ENCODE results near the gene GPR4.

DNA sequence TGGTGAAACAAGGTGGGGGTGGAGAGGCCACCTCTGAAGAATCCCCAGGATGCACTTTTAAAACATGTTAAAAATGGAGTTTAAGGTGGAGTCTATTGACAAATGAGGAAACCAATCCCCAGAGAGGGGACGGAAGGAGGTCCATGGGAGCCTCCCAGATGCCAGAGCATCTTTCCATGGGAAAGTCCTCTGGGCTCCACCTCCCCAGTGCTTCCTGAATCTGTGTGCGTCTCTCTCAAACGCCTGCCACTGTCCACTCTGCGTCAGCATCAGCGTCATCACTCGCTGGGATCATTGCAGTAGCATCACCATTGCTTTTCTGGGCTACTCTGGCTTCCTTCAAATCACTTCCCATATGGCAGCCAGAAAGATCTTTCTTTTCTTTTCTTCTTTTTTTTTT lies 6.2 kb downstream of the GPR4 start:
- TF ChIP-seq, protein P1, sequence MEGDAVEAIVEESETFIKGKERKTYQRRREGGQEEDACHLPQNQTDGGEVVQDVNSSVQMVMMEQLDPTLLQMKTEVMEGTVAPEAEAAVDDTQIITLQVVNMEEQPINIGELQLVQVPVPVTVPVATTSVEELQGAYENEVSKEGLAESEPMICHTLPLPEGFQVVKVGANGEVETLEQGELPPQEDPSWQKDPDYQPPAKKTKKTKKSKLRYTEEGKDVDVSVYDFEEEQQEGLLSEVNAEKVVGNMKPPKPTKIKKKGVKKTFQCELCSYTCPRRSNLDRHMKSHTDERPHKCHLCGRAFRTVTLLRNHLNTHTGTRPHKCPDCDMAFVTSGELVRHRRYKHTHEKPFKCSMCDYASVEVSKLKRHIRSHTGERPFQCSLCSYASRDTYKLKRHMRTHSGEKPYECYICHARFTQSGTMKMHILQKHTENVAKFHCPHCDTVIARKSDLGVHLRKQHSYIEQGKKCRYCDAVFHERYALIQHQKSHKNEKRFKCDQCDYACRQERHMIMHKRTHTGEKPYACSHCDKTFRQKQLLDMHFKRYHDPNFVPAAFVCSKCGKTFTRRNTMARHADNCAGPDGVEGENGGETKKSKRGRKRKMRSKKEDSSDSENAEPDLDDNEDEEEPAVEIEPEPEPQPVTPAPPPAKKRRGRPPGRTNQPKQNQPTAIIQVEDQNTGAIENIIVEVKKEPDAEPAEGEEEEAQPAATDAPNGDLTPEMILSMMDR (optimal IDR thresholded peaks at IDR 0.05 in 1 of 3, IDR thresholded peaks at IDR 0.05 in 1 of 3, conservative IDR thresholded peaks at IDR 0.05 in 1 of 3; ENCODE audit: extremely low read depth in 1 of 3, insufficient read depth in 2 of 3, low read length in 3 of 3): no peak
- no peak for TF ChIP-seq EZH2 (IDR thresholded peaks at IDR 0.05; ENCODE audit: low read length)
